Measurements from ENCODE around the gene MATN4. TPM values are rescaled to one million over a fixed set of nuclear protein-coding genes. Genes with fewer than 3 reads are reported as not detected.

The MATN4 gene
- total and polyA plus RNA-seq, 2 experiments from 2014 or later: 3.3 to 5.1 TPM

- TF ChIP-seq ZNF462 (CRISPR knock-in tag; IDR thresholded peaks at IDR 0.05) (no peak), EZH2 (IDR thresholded peaks at IDR 0.05; ENCODE audit: low read depth, unreplicated experiment) (no peak), CREB1 (CRISPR knock-in tag; IDR thresholded peaks at IDR 0.05; ENCODE audit: low read depth) (no peak)
These were observed 10.8 kb upstream of the MATN4 start (continued) for GRCh38 chr20:45318948-45319347.

GRCh38 chr20:45318386-45318939, 10.4 kb upstream of the MATN4 start:
- Histone ChIP-seq H3K9me2 (ENCODE audit: insufficient read depth) (no peaks in the 10 kb centered on the region), H3F3A (replicated peaks; ENCODE audit: low read depth) (no peaks in the 10 kb centered on the region), H4K20me1 (replicated peaks; ENCODE audit: insufficient read depth) (no peaks in the 10 kb centered on the region), H3K4me2 (no peak overlapping the region), H3K36me3 (ENCODE audit: insufficient read depth) (no peaks in the 10 kb centered on the region), H3K4me1 (ENCODE audit: insufficient read depth) (no peaks in the 10 kb centered on the region), H3K27me3 (ENCODE audit: insufficient read depth) (no peaks in the 10 kb centered on the region), H2AFZ (no peak overlapping the region), H3K4me3 (no peak overlapping the region), H3K27ac (ENCODE audit: low read depth) (no peak overlapping the region), H3K79me2 (replicated peaks; ENCODE audit: insufficient read depth) (no peaks in the 10 kb centered on the region)
- ATAC-seq (no peak), DNase-seq (ENCODE audit: low spot score) (no peak)
- peaks cover 2% of the 10 kb centered on the region for H3K27me3 Mint-ChIP-seq (ENCODE audit: insufficient read depth, low read depth, poor library complexity)
- no peaks in the 10 kb centered on the region; the same call in 2 of the 3 replicates for H3K9me3 Mint-ChIP-seq
- peaks cover 2% of the 10 kb centered on the region; the same call in 1 of the 3 replicates for H3K36me3 Mint-ChIP-seq (ENCODE audit: low read depth)
- peaks cover 6% of the 10 kb centered on the region for H3K4me1 Mint-ChIP-seq
- H3K27ac Mint-ChIP-seq: peak overlapping the region; percentile 43; the same call in 1 of the 2 replicates
- H3K4me3 Mint-ChIP-seq: no peak overlapping the region
- TF ChIP-seq EZH2 (IDR thresholded peaks at IDR 0.05; ENCODE audit: low read depth, unreplicated experiment): no peak
- no peak for TF ChIP-seq NANOG (IDR thresholded peaks at IDR 0.05; ENCODE audit: borderline replicate concordance)
- TF ChIP-seq ETS1 (IDR thresholded peaks at IDR 0.05): no peak
- no peak for TF ChIP-seq ZNF114 (CRISPR knock-in tag; IDR thresholded peaks at IDR 0.05)
- TF ChIP-seq ZNF331 (CRISPR knock-in tag; IDR thresholded peaks at IDR 0.05; ENCODE audit: low read depth): no peak
- TF ChIP-seq CTCF (conservative IDR thresholded peaks at IDR 0.05; ENCODE audit: low read depth in 2 of 2): no peak
- TF ChIP-seq STAT1 (IDR thresholded peaks at IDR 0.05; ENCODE audit: unreplicated experiment): no peak

All from GM23338 (cell line).